Right cardiac atrium (tissue), 5 donors: Measurements from ENCODE around the gene MEGF8. TPM values are rescaled to one million over a fixed set of nuclear protein-coding genes. Genes with fewer than 3 reads are reported as not detected.

Experiments used
- ATAC-seq, 2 donors: fragments of 200-7000 bp; cut with Tn5 transposase; one replicate each; pipeline versions ENCODE4 v1.8.0 to v1.9.1; 2020; ENCODE audit warnings: moderate library complexity in 2 of 2, mild to moderate bottlenecking in 1 of 2
- DNase-seq, 3 donors: peaks; one replicate each; pipeline ENCODE4 v3.0.0-alpha.2; 2020
- H3K27ac ChIP-seq: one replicate; pipeline ENCODE4 v1.5.1; 2013; ENCODE audit warnings: mild to moderate bottlenecking, low read length, control low read depth, moderate library complexity
- H3K27me3 ChIP-seq: one replicate; pipeline ENCODE4 v1.6.1; 2013; ENCODE audit not compliant: control insufficient read depth, insufficient read depth
- H3K4me1 ChIP-seq: one replicate; pipeline ENCODE4 v1.6.1; 2013; ENCODE audit warnings: low read length; ENCODE audit not compliant: control insufficient read depth, insufficient read depth
- H3K4me3 ChIP-seq: one replicate; pipeline ENCODE4 v1.5.1; 2013; ENCODE audit warnings: low read length, control low read depth
- H3K9me3 ChIP-seq: one replicate; pipeline ENCODE4 v1.6.1; 2013; ENCODE audit warnings: low read length; ENCODE audit not compliant: control insufficient read depth
- WGBS: extraction: QIAGEN DNeasy Blood & Tissue Kit; methylation state at CpG from one replicate; pipeline ENCODE4 v1.1.7; 2013; 5-methylcytosine and 5-hydroxymethylcytosine counted together
- intact Hi-C, 4 donors: fragments of 100-400 bp; cut with DNase I; formaldehyde crosslinking; loops; one replicate each; pipeline versions ENCODE4 v1.11.0 to v1.14.0; 2022 to 2023
- polyA plus RNA-seq: library from polyadenylated mRNA; stranded (reverse); fragments of 200-250 nt; gene quantifications from one replicate; pipeline ENCODE4 v1.2.3, GENCODE V29; 2013
- total RNA-seq, 4 donors: library from RNA; stranded (reverse); fragmentation: NEBNext Ultra II Directional; extraction: Animal tissue kit (Norgen Biotek cat#: 25700); gene quantifications; one replicate each; pipeline ENCODE4 v1.2.1, GENCODE V29; 2021
- donor health status: healthy with polysubstance abuse.
- donor health status: DM: no; HTN: yes; CAD: no.
- donor health status: DM: no; HTN: no; CAD: no.
- donor health status: DM: no; HTN: yes; CAD: no; lungs with severe emphysema.
- donor health status: DM: yes; HTN: yes; CAD: no.

MEGF8 gene
- total and polyA plus RNA-seq, 5 donors, result 28.6 to 36.3 (median 31.7) TPM

GRCh38 chr19:42409477-42409876 is 84.0 kb downstream of the MEGF8 start:
- H3K9me3 ChIP-seq, result no peaks in the 10 kb centered on the region
- peaks cover 2% of the 10 kb centered on the region for H3K4me1 ChIP-seq
- DNase-seq, result peak in 2 of 3 donors; percentile 65 to 79
- intact Hi-C loops, result no loop called here
- no peak overlapping the region for H3K4me3 ChIP-seq
- WGBS, result 62% methylated on average over 6 of the region's 6 CpGs
- ATAC-seq, result peak; percentile 39 to 65
- H3K27ac ChIP-seq, result no peak overlapping the region
- H3K27me3 ChIP-seq, result no peaks in the 10 kb centered on the region

- H3K9me3 ChIP-seq, result no peaks in the 10 kb centered on the region
- WGBS, result 95% methylated on average over 30 of the region's 30 CpGs
- ATAC-seq, result no peak
These were observed 84.9 kb downstream of the MEGF8 start for GRCh38 chr19:42410371-42410770.

GRCh38 chr19:42411581-42412178 is 86.2 kb downstream of the MEGF8 start:
- intact Hi-C loops, result no loop called here
- ATAC-seq (no peak), DNase-seq (peak; percentile 5 to 30 (median 10))
- Histone ChIP-seq H3K9me3 (no peaks in the 10 kb centered on the region), H3K27me3 (no peaks in the 10 kb centered on the region), H3K4me3 (no peak overlapping the region), H3K4me1 (peaks cover 2% of the 10 kb centered on the region), H3K27ac (no peak overlapping the region)
- 91% methylated on average over 8 of the region's 8 CpGs for WGBS

More at GRCh38 chr19:42410371-42410770, 84.9 kb downstream of the MEGF8 start:
- Histone ChIP-seq H3K4me1 (peaks cover 2% of the 10 kb centered on the region), H3K4me3 (no peak overlapping the region), H3K27ac (no peak overlapping the region), H3K27me3 (no peaks in the 10 kb centered on the region)
- intact Hi-C loops, result no loop called here
- DNase-seq, result peak; percentile 13 to 60 (median 48)

- 74% methylated on average over 7 of the region's 7 CpGs for WGBS
- Histone ChIP-seq H3K9me3 (no peaks in the 10 kb centered on the region), H3K4me3 (no peak overlapping the region), H3K27me3 (no peaks in the 10 kb centered on the region), H3K4me1 (peaks cover 2% of the 10 kb centered on the region), H3K27ac (no peak overlapping the region)
- ATAC-seq (peak; percentile 6 to 9), DNase-seq (peak; percentile 23 to 47 (median 29))
- intact Hi-C loops, result no loop called here
These were observed 86.8 kb downstream of the MEGF8 start for GRCh38 chr19:42412227-42412626.

- ATAC-seq, result peak in 1 of 2 donors; percentile 27
- no peak overlapping the region for H3K4me3 ChIP-seq
- intact Hi-C loops, result no loop called here
- H3K27me3 ChIP-seq, result no peaks in the 10 kb centered on the region
- peak in 2 of 3 donors; percentile 12 to 30 for DNase-seq
- WGBS, result 66% methylated on average over 4 of the region's 4 CpGs
- H3K4me1 ChIP-seq, result peaks cover 2% of the 10 kb centered on the region
- H3K9me3 ChIP-seq, result no peaks in the 10 kb centered on the region
- no peak overlapping the region for H3K27ac ChIP-seq
These were observed 87.2 kb downstream of the MEGF8 start for GRCh38 chr19:42412661-42413076.

- intact Hi-C loops, result no loop called here
- 59% methylated on average over 6 of the region's 6 CpGs for WGBS
- no peaks in the 10 kb centered on the region for H3K9me3 ChIP-seq
- H3K27me3 ChIP-seq, result no peaks in the 10 kb centered on the region
- no peak overlapping the region for H3K4me3 ChIP-seq
- no peak overlapping the region for H3K27ac ChIP-seq
- DNase-seq, result no peak
- ATAC-seq, result peak in 1 of 2 donors; percentile 4
- peaks cover 10% of the 10 kb centered on the region for H3K4me1 ChIP-seq
These were observed 93.9 kb downstream of the MEGF8 start for GRCh38 chr19:42419309-42419708.

- Histone ChIP-seq H3K4me3 (no peak overlapping the region), H3K4me1 (peaks cover 10% of the 10 kb centered on the region), H3K9me3 (no peaks in the 10 kb centered on the region), H3K27me3 (no peaks in the 10 kb centered on the region), H3K27ac (peak overlapping the region; percentile 15)
- intact Hi-C loops, result no loop called here
- WGBS, result 52% methylated on average over 10 of the region's 10 CpGs
- ATAC-seq (no peak), DNase-seq (peak in 1 of 3 donors; percentile 75)
These were observed 94.7 kb downstream of the MEGF8 start for GRCh38 chr19:42420055-42420544.

GRCh38 chr19:42421101-42421500 is 95.7 kb downstream of the MEGF8 start:
- H3K4me1 ChIP-seq, result peaks cover 10% of the 10 kb centered on the region
- H3K9me3 ChIP-seq, result no peaks in the 10 kb centered on the region
- H3K27ac ChIP-seq, result peak overlapping the region; percentile 76
- 72% methylated on average over 4 of the region's 4 CpGs for WGBS
- intact Hi-C loops, result no loop called here
- ATAC-seq, result no peak
- DNase-seq, result no peak
- H3K27me3 ChIP-seq, result no peaks in the 10 kb centered on the region
- H3K4me3 ChIP-seq, result no peak overlapping the region

- intact Hi-C loops, result no loop called here
These were observed 96.2 kb downstream of the MEGF8 start for GRCh38 chr19:42421591-42422031.

GRCh38 chr19:42422092-42422900 is 96.9 kb downstream of the MEGF8 start:
- DNase-seq, result no peak
- 45% methylated on average over 17 of the region's 17 CpGs for WGBS
- intact Hi-C loops, result no loop called here
- Histone ChIP-seq H3K27ac (peak overlapping the region; percentile 76), H3K4me1 (peaks cover 10% of the 10 kb centered on the region), H3K4me3 (peak overlapping the region; percentile 55), H3K9me3 (no peaks in the 10 kb centered on the region), H3K27me3 (no peaks in the 10 kb centered on the region)
- peak in 1 of 2 donors; percentile 15 for ATAC-seq

More at GRCh38 chr19:42421591-42422031, 96.2 kb downstream of the MEGF8 start:
- H3K9me3 ChIP-seq, result no peaks in the 10 kb centered on the region
- WGBS, result 60% methylated on average over 9 of the region's 9 CpGs
- H3K27me3 ChIP-seq, result no peaks in the 10 kb centered on the region
- no peak overlapping the region for H3K4me3 ChIP-seq
- peaks cover 10% of the 10 kb centered on the region for H3K4me1 ChIP-seq
- peak overlapping the region; percentile 76 for H3K27ac ChIP-seq
- DNase-seq (peak in 1 of 3 donors; percentile 68), ATAC-seq (no peak)

GRCh38 chr19:42422901-42423461 is 97.5 kb downstream of the MEGF8 start:
- peak overlapping the region; percentile 76 for H3K27ac ChIP-seq
- no peaks in the 10 kb centered on the region for H3K27me3 ChIP-seq
- peaks cover 10% of the 10 kb centered on the region for H3K4me1 ChIP-seq
- 4% methylated on average over 38 of the region's 38 CpGs for WGBS
- intact Hi-C loops, result no loop called here
- H3K9me3 ChIP-seq, result no peaks in the 10 kb centered on the region
- ATAC-seq, result peak; percentile 35 to 48
- DNase-seq, result no peak
- H3K4me3 ChIP-seq, result peak overlapping the region; percentile 55
